HS-27A (cell line): ENCODE data around the gene SIKE1.
"Not testable (repeated sequence)": the region's sequence is repeated elsewhere in the genome, so short reads cannot be mapped to it uniquely, and the experiment has no call there.

Source experiments
- DNase-seq: peaks from one replicate; pipeline ENCODE4 v3.0.0-alpha.2; 2012; ENCODE audit warnings: low read depth, missing footprints

Gene SIKE1

DNA sequence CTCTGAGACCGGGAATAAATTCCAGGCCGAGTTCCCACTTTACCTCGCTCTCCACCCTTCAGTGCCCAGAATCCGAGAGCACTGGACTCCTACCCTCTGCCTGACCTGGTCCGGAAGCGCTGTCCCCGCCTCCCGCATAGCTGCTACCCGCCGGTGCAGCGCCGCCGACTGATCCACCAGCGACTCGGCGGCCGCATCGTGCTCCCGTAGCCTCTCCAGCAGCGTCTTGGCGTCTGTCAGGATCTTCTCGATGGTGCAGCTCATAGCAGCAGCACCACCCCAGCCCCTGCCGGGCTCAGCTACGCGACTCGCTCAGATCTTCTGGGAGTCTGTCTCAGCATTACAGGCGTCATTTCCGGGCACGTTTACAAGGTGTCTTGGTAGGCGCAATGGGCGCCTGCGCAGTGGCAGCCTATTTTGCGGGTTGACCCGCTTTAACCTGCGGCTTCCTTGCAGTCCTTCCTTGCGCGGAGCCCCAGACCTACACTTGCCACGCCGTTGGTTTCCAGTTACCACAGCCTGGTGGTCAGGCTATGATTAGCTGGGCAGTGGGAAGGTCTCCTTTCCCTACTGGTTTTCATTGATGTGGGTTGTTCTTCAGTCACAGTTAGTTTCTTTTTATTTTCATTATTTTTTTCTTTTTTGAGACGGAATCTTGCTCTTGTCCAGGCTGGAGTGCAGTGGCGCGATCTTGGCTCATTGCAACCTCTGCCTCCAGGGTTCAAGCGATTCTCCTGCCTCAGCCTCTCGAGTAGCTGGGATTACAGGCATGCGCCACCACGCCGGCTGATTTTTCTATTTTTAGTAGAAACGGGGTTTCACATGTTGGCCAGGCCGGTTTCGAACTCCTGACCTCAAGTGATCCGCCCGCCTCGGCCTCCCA, at the start of gene SIKE1:
Gene SIKE1 (minus strand): TSS at position 342 of the 883 bp plus-strand sequence. CDS start 78 bp downstream, at position 264.
- DNase-seq: peak; percentile 93

DNA sequence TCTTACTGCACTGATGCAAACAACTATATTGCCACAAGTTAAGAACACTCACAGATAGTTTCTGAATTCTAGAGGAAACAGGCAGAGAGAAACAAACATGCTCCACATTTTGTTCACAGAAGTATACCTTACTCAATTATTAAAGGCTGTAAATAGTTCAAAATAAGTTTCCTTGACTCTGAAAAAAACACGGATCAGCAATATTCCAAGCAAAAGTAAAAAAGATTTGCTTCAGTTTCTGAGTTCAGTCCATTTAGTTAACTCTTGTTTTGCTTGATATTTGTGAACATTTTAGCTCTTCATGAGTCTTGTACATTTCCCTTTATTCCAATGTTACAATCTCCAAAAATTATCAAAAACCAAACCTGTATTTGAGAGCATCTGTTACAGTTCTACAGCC, 49.6 kb upstream of the SIKE1 start:
- DNase-seq: not testable (repeated sequence)

DNA sequence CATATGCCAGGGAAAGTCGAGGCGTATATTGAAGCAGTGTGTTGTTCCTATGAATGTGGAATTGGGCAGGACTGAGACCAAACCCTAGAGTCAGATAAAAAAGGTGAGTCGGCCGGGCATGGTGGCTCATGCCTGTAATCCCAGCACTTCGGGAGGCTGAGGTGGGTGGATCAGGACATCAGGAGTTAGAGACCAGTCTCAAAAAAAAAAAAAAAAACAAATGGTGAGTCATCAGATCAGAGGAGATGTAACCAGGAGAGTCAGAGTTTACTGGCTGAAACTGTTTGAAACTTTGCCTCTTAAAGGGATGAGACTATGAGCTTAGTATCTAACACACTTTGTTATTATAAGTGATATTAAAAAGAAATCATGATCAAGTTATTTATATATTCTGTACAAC, 47.8 kb upstream of the SIKE1 start:
- DNase-seq: no peak

DNA sequence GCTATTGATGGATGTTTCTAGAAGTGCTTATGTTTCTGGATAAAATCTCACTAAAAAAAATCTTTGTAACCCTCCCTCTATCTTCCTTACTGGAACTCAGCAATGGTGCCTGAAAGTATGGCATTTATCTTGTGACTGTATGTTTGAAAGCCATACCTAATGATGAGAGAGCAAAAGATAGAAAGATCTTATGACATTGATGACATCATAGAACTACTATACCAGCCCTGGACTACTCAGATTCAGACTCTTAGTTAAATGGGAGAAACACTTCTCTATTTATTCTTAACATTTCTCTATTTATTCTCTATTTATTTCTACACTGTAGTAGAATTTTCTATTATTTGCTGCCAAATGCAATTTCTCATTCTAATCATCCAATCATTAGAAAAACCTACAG, 41.5 kb upstream of the SIKE1 start:
- DNase-seq: no peak

DNA sequence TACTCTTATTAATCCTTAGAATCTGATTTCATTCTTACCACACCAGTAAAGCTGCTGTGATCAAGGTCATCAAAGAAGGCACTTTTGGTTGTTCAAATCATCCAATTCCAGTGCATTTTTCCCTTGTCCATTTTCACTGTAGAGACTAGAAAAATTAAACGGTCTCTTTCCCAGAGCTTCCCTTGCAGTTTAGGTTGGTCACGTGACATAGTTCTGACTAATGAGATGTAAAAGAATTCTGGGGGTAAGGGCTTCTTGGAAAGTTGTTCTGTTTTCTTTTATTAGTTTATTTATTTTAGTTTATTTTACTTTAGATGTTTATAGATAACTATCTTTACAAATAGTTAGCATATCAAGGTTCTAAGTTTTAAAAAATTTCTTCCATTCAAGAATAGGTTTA, 39.9 kb upstream of the SIKE1 start:
- DNase-seq: no peak

DNA sequence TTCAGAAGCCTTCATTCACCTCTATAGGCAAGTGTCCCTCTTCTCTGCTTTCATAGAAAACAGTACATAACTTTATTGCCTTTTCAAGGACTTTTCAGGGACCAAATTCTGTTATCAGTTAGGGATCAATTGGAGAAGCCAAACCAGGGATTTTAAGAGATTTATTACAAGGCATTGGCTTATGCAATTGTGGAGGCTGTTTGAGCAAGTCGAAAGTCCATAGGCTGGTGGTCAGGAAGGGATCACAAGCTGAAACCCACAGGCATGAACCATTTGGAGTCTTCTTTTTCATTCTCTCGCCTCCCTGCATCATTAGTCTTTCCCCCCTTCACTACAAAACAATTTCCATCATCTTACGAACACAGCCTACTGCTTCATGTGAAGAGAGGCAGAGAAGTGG, 39.4 kb upstream of the SIKE1 start:
- DNase-seq: no peak

DNA sequence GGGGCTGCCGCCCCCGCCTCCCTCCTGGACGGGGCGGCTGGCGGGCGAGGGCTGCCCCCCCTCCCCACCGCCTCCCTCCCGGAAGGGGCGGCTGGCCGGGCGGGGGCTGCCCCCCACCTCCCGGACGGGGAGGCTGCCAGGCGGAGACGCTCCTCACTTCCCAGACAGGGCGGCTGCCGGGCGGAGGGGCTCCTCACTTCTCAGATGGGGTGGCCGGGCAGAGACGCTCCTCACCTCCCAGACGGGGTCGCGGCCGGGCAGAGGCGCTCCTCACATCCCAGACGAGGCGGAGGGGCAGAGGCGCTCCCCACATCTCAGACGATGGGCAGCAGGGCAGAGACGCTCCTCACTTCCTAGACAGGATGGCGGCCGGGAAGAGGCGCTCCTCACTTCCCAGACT, 24.0 kb upstream of the SIKE1 start:
- not testable (repeated sequence) for DNase-seq

DNA sequence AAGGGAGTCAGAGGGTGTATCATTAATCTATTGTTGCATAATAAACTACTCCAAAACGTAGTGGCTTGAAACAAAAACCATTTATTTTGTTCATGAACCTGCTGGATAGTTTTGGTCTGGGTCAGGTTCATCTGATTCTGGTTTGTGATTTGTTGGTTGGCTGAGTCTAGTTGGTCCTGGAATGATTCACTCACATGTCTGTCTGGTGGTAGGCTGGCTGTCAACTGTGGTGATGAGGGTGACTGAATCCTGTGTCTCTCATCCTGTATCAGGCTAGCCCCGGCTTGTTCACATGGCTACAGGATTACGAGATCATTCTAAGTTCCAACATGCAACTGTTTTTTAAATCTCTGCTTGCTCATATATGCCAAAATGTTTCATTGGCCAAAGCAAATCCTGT, 22.5 kb upstream of the SIKE1 start:
- no peak for DNase-seq

DNA sequence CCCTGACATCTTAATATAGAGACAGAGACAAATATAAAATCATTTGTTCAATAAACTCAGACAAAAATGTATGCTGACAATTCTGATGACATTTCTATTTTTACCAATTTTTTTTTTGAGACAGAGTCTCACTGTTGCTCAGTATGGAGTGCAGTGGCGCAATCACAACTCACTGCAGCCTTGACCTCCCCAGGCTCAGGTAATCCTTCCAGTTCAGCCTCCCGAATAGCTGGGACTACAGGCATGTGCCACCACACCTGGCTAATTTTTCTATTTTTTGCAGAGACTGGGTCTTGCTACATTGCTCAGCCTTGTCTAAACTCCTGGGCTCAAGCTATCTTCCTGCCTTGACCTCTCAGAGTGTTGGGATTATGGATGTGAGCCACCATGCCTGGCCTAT, 13.6 kb upstream of the SIKE1 start:
- no peak for DNase-seq

DNA sequence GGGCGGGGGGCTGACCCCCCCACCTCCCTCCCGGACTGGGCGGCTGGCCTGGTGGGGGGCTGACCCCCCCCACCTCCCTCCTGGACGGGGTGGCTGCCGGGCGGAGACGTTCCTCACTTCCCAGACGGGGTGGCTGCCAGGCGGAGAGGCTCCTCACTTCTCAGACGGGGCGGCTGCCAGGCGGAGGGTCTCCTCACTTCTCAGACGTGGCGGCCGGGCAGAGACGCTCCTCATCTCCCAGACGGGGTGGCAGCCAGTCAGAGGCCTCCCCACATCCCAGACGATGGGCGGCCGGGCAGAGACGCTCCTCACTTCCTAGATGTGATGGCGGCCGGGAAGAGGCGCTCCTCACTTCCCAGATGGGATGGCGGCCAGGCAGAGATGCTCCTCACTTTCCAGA, 10.1 kb upstream of the SIKE1 start:
- not testable (repeated sequence) for DNase-seq

DNA sequence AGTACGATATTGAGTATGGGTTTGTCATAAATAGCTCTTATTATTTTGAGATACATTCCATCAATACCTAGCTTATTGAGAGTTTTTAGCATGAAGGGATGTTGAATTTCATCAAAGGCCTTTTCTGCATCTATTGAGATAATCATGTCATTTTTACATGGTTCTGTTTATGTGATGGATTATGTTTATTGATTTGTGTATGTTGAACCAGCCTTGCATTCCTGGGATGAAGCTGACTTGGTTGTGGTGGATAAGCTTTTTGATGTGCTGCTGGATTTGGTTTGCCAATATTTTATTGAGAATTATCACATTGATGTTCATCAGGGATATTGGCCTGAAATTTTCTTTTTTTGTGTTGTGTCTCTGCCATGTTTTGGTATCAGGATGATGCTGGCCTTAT, 6.0 kb upstream of the SIKE1 start:
- not testable (repeated sequence) for DNase-seq

DNA sequence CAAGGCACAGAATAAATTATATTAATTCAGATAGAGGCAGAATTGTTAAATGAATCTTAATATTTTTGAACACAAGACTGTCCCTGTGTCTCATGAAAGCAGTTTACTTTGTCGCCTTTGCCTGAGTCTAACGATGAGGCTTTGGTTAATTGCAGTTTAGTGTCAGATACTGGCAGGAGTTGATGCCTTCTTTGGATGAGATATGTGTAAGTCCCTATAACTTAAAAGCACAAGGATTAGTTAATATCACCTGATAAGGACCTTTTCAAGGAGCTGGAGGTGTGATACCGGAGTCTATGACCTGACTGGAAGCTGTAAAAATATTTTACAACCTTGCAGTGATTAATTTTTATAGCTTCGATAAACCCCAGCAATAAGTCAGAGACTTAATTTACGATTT, 2.0 kb upstream of the SIKE1 start:
- no peak for DNase-seq

DNA sequence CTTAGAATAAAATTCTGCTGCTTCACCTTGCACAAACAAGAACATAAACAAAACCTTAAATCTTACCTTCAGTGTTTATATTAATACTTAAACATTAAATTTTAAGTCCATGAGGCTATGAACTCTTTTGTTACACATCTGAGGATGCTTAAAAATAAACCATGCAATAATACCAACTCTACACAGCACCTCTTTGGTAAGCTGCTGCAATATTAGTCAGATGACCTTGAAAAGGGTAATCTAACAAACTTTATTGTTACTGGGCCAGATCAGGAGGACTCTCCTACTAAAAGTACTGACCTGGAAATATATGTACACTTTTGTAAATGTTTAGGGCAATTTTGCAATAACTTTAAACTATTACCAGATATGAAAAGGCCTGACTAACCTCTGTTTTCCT, 763 bp downstream of the SIKE1 start:
- no peak for DNase-seq

DNA sequence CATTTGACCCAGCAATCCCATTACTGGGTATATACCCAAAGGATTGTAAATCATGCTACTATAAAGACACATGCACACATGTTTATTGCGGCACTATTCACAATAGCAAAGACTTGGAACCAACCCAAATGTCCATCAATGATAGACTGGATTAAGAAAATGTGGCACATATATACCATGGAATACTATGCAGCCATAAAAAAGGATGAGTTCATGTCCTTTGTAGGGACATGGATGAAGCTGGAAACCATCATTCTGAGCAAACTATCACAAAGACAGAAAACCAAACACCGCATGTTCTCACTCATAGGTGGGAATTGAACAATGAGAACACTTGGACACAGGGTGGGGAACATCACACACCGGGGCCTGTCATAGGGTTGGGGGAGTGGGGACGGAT, 3.8 kb downstream of the SIKE1 start:
- DNase-seq: not testable (repeated sequence)

DNA sequence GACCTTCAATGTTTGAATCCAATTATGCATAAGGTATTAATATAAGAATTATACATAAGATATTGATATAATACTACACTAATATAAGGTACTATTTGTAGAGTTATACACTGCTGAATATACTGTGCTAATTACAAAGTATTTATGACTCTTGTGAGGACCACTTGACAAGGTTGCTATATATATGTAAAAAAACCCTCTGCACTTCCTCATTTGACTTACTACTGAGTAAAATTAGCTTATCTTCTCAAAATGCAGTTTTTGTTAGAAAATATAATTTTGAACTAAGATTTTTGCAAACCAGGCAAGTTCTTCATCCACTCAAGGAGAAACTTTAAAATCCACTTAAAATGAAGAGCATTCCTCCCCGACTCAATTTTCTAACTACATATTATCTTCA, 8.5 kb downstream of the SIKE1 start:
- DNase-seq: no peak

DNA sequence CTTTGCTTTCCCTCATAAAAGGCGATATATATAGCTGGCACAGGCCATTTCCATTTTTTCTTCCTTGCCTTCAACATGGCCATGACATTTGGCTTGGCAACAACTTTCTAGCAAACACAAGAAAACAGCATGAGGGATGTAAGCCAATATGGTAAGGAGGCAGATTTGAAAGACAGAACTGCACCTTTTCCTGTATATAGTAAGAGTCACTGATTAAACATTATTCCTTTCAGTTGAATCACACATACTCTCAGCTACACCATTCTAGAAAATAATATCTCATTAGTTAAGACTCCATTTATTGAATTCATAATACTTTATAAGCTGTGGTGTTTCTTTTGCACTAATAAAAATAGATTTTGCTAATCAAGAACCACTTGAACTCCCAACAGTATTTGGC, 9.5 kb downstream of the SIKE1 start:
- DNase-seq: no peak

DNA sequence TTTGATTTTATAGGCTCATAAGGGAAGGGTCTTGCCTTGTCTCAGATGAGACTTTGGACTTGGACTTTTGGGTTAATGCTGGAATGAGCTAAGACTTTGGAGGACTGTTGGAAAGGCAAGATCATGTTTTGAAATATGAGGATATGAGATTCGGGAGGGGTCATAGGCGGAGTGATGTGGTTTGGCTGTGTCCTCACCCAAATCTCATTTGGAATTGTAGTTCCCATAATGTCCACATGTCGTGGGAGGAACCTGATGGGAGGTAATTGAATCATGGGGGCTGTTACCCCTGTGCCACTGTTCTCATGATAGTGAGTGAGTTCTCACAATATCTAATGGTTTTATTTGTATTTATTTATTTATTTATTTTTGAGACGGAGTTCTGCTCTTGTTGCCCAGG, 15.8 kb downstream of the SIKE1 start:
- DNase-seq: no peak

DNA sequence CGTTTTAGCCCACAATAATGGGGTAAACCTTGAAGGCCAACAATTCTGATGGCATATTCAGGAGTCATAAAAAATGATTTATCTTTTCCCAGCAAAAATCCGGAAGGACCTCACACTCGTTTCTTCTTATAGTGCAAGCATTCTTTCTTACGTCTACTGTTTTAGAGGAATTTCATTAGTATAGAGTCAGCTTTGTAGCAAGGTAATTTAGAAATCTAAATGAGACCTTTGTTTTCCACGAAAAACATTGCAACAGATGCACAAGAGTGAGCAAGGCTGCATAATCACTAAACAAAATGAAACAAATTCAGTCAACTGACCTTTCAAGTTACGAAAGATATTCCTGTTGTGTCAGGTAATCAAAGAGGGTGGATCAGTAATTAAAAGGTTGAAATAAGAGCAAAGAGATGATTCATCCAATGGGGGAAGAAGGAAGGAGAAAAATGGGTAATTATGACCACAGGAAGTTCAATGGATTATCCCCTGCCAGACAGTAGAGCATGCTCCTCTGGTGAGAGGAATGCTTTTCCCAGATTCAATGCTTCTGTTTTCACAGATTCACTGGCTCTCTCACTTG, 22.1 kb downstream of the SIKE1 start:
- no peak for DNase-seq

DNA sequence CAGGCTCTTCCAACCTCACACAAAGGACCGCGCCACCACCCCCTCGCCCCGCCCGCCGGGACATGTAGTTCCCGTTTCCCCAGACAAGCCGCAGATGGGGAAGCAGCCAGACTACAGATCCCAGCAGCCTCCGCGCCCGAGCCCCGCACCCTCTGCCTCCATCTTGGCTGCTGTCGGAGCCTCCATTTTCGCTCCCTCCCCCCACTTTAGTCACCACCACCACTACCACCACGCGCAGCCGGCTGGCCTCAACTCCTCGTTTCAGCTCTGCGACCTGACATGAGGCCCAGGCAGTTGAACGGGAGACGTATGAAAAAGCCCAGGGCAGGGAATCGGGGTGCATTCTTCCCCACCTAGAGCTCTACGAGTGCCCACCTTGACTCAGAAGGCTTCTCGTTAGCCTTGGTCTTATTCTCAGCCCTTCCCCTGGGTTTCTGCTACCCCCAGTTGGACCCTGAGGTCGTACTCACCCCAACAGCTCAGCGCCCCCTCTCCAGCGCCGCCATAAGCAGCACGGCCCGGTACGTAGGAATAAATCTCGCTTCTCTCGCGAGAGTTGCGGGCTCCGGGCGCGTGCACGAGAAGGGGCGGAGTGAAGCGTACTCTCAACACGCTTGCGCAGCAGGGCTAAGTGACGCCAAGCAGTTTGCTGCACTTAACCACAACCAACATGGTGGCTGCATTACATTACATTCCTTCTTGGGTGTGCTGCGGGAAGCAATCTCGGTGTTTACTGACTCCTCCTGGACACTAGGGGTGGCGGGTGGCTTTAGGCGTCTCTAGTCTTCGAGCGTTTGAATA, 22.8 kb downstream of the SIKE1 start, which contains the start of gene CSDE1:
Gene CSDE1 (minus strand): TSS at position 530 of the 801 bp plus-strand sequence. CDS start 18,094 bp downstream, outside the sequence.
- peak; percentile 98 for DNase-seq

DNA sequence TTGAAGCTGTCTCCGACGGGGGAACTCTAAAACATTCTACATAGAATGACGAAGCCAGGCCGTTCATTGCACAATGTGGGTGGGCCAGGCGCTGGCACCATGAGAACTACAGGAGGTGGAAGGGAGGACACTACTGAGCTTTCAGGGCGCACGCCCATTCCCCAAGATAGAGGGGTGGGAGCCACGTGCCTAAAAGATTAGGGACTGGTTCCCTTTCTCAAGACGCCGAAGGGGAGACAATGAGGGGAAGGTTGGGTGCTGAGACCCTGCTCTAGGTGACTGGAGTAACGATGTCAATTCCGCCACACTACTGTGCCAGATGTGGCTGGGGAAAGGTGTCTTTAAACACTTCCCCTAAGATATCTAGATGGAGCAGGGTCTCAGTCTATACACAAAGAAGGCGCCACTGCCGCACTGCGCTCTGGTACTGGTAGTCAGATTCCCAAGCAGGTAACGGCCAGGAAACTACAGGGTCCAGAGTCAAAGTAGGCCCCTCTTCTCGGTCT, 23.5 kb downstream of the SIKE1 start:
- DNase-seq: no peak

DNA sequence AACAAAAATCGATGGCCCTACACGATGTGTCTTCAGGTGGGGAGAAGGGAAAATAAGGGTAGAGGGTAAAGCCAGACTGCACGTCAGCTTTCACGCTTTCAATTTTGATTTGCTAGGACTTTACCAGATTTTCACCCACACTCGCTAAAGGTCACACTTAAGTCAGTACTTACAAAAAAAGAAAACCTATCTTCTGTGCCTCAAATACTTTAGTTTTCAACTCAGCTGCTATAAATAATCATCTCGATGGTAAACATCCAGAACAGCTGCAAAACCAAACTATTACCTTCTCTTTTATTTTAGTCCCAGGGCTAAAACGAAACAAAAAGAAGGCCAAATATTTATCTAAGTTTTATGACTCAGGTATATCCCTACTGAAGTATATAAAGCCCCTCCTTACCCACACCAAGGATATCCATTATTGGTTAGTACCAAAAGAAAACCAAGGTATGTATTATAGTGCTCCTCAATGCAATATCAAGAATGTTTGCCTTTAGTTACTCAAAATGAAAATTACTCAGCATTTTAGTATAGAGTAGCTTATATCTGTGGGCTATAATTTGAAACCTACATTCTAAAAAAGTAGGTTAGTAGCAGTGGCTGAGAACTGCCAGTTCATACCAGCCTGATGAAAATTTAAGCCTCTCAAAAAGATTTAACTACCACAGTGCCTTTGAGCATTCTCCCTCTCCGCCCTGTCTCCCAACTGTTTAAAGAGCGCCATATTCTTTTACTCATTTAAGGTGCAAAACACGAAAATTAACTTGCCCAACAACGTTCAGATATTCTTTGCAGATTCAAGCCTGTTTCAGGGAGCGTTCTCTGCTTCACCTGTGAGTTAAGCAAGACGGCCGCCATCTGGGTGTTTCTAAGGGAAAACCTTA, 24.2 kb downstream of the SIKE1 start:
- no peak for DNase-seq
